K562 (cell line): ENCODE measurements around the gene DISP1. TPM values are rescaled to one million over a fixed set of nuclear protein-coding genes. Genes with fewer than 3 reads are reported as not detected.

Experiments used
- GTF2F1 ChIP-seq: IDR thresholded peaks from 2 replicates; pipeline ENCODE4 v1.6.1; 2011; ENCODE audit warnings: low read depth, low read length, improper control_type of control experiment
- HES1 ChIP-seq: fragments of 450-650 bp; IDR thresholded peaks from 2 replicates; pipeline ENCODE4 v1.6.1; 2016; ENCODE audit warnings: low read depth, mild to moderate bottlenecking, moderate library complexity
- HMGN3 ChIP-seq: IDR thresholded peaks from 2 replicates; pipeline ENCODE4 v1.6.1; 2011; ENCODE audit warnings: borderline replicate concordance, low read depth, mild to moderate bottlenecking, mixed read lengths, low read length; ENCODE audit not compliant: insufficient read length; ENCODE audit errors: extremely low read depth
- JUND ChIP-seq, 2 experiments: IDR thresholded peaks; 2 replicates in 1 of 2; 3 replicates in 1 of 2; pipeline ENCODE4 v1.6.1; 2011; ENCODE audit warnings: borderline replicate concordance in 2 of 2, low read depth in 2 of 2, low read length in 2 of 2, improper control_type of control experiment in 1 of 2, missing biosample characterization in 1 of 2, missing genetic modification characterization in 1 of 2, missing genetic modification reagents in 1 of 2
- KDM5B ChIP-seq: fragments of 200-600 bp; sonication (generic); IDR thresholded peaks from 2 replicates; pipeline ENCODE4 v1.6.1; 2012; ENCODE audit warnings: low read depth, mild to moderate bottlenecking, moderate library complexity, low read length, control low read depth, inconsistent platforms; ENCODE audit not compliant: insufficient replicate concordance
- NCOR1 ChIP-seq: fragments of 450-650 bp; IDR thresholded peaks from 2 replicates; pipeline ENCODE4 v1.6.1; 2016; ENCODE audit warnings: mild to moderate bottlenecking, moderate library complexity
- NFRKB ChIP-seq: fragments of 450-650 bp; IDR thresholded peaks from 2 replicates; pipeline ENCODE4 v1.6.1; 2016; ENCODE audit warnings: low read depth
- NUFIP1 ChIP-seq: fragments of 450-650 bp; IDR thresholded peaks from 2 replicates; pipeline ENCODE4 v1.6.1; 2018; ENCODE audit not compliant: partially characterized antibody
- PTTG1 ChIP-seq: fragments of 450-650 bp; IDR thresholded peaks from 2 replicates; pipeline ENCODE4 v1.6.1; 2016; ENCODE audit warnings: low read depth, mild to moderate bottlenecking, missing genetic modification characterization, missing compliant biosample characterization
- RBM15 ChIP-seq: fragments of 200-400 bp; formaldehyde crosslinking; IDR thresholded peaks from 2 replicates; pipeline ENCODE4 v1.6.1; 2018; ENCODE audit warnings: mild to moderate bottlenecking, low read length, moderate library complexity; ENCODE audit not compliant: insufficient read depth
- RBM17 ChIP-seq: fragments of 200-400 bp; formaldehyde crosslinking; IDR thresholded peaks from 2 replicates; pipeline ENCODE4 v1.6.1; 2017; ENCODE audit warnings: low read depth, mild to moderate bottlenecking, low read length, borderline replicate concordance
- SIX5 ChIP-seq, 2 experiments: IDR thresholded peaks; 2 replicates each; pipeline ENCODE4 v1.6.1; 2011; ENCODE audit warnings: low read length in 2 of 2, borderline replicate concordance in 1 of 2, low read depth in 1 of 2, mild to moderate bottlenecking in 1 of 2, moderate library complexity in 1 of 2; ENCODE audit not compliant: insufficient read depth in 1 of 2
- SMARCE1 ChIP-seq: fragments of 450-650 bp; IDR thresholded peaks from 2 replicates; pipeline ENCODE4 v1.7.1; 2016; ENCODE audit warnings: mild to moderate bottlenecking
- TBP ChIP-seq: optimal IDR thresholded peaks from 2 replicates; pipeline ENCODE3; 2011; ENCODE audit warnings: low read depth, low read length, improper control_type of control experiment
- VEZF1 ChIP-seq: fragments of 200-800 bp; sonication (Bioruptor generic); IDR thresholded peaks from 2 replicates; pipeline ENCODE4 v1.6.1; 2017; ENCODE audit warnings: missing genetic modification characterization, missing compliant biosample characterization
- ZNF274 ChIP-seq: IDR thresholded peaks from 2 replicates; pipeline ENCODE4 v1.6.1; 2011; ENCODE audit warnings: low read depth, mild to moderate bottlenecking, low read length, moderate library complexity, borderline replicate concordance
- ZNF449 ChIP-seq: fragments of 250-450 bp; sonication (Bioruptor Pico); IDR thresholded peaks from 2 replicates; pipeline ENCODE4 v1.8.0; 2022; ENCODE audit warnings: moderate library complexity, mild to moderate bottlenecking, inconsistent platforms
- ZNF699 ChIP-seq: fragments of 250-450 bp; sonication (Bioruptor Pico); IDR thresholded peaks from 2 replicates; pipeline ENCODE4 v1.8.0; 2021; ENCODE audit warnings: mild to moderate bottlenecking, moderate library complexity; ENCODE audit not compliant: insufficient replicate concordance
- ZNF76 ChIP-seq: fragments of 250-450 bp; sonication (Bioruptor Pico); IDR thresholded peaks from 2 replicates; pipeline ENCODE4 v1.4.0; 2020; ENCODE audit warnings: mild to moderate bottlenecking, moderate library complexity, borderline replicate concordance
- ZNF780A ChIP-seq: fragments of 250-450 bp; sonication (Bioruptor Pico); IDR thresholded peaks from 2 replicates; pipeline ENCODE4 v1.5.0; 2021; ENCODE audit warnings: mild to moderate bottlenecking
- ZSCAN32 ChIP-seq: fragments of 450-650 bp; formaldehyde crosslinking; IDR thresholded peaks from 2 replicates; pipeline ENCODE4 v1.4.0; 2020; ENCODE audit warnings: mild to moderate bottlenecking, moderate library complexity
- polyA plus RNA-seq, 8 experiments: library from polyadenylated mRNA; depleted of rRNA in 4 of 8; stranded (reverse) in 5 of 8; unstranded in 3 of 8; fragments of >200 nt; fragmentation: Nextera tagmentation in 2 of 8; fragmentation: Illumina TruSeq in 1 of 8; extraction: Ambion mirVana in 2 of 8; extraction: Trizol in 1 of 8; gene quantifications; 2 replicates each; pipeline versions ENCODE4 v1.2.1 to v1.2.3, GENCODE V29; 2011 to 2014; ENCODE audit warnings: inconsistent platforms in 1 of 8, missing spikeins in 1 of 8
- total RNA-seq, 7 experiments: library from RNA; depleted of rRNA in 6 of 7; stranded (reverse); fragments of >200 nt in 6 of 7; fragmentation: Illumina TruSeq in 2 of 7; extraction: Trizol in 2 of 7; gene quantifications; 2 replicates each; pipeline versions ENCODE4 v1.2.1 to v1.2.3, GENCODE V29; 2011 to 2021; ENCODE audit warnings: low replicate concordance in 1 of 7
- TF ChIP-seq, protein P1 (sequence below): fragments of 250-450 bp; sonication (Bioruptor Pico); IDR thresholded peaks from 2 replicates; pipeline ENCODE4 v1.6.1; 2021; ENCODE audit warnings: mild to moderate bottlenecking

The DISP1 gene
- total and polyA plus RNA-seq, 9 of the 15 experiments (the other 6 are each of a cell fraction or from before 2014, with no cell fraction given): 0.02 to 0.35 (median 0.04) TPM; not detected in 2

- TF ChIP-seq ZNF780A (no peak), VEZF1 (CRISPR knock-in tag) (no peak), ZNF699 (CRISPR knock-in tag) (peak; percentile 95), HMGN3 (no peak), ZNF76 (CRISPR knock-in tag) (no peak), PTTG1 (tag) (no peak), RBM17 (no peak), RBM15 (no peak), SMARCE1 (no peak), HES1 (no peak), TBP (no peak), KDM5B (no peak), SIX5 (IDR thresholded peaks at IDR 0.05; ENCODE audit: borderline replicate concordance in 1 of 2, insufficient read depth in 1 of 2, low read depth in 1 of 2, low read length in 2 of 2) (no peak), NUFIP1 (no peak), GTF2F1 (no peak), ZSCAN32 (no peak), JUND (IDR thresholded peaks at IDR 0.05; ENCODE audit: borderline replicate concordance, low read depth, low read length) (no peak), JUND (tag; IDR thresholded peaks at IDR 0.05; ENCODE audit: borderline replicate concordance, low read depth, low read length) (no peak), ZNF274 (no peak), ZNF449 (CRISPR knock-in tag) (no peak), NCOR1 (no peak), NFRKB (no peak)
- TF ChIP-seq, protein P1, sequence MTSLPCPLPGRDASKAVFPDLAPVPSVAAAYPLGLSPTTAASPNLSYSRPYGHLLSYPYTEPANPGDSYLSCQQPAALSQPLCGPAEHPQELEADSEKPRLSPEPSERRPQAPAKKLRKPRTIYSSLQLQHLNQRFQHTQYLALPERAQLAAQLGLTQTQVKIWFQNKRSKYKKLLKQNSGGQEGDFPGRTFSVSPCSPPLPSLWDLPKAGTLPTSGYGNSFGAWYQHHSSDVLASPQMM: no peak
These were observed 45.7 kb upstream of the DISP1 start (continued) for GRCh38 chr1:222769181-222769580.
